Ramos (cell line): Measurements from ENCODE around the gene SLC17A8.

ENCODE experiments used
- in situ Hi-C: fragments of 300-500 bp; cut with MboI; formaldehyde crosslinking; loops from one replicate; pipeline ENCODE4 v1.14.3; 2022; ENCODE audit warnings: low sequenced_read_pairs; ENCODE audit not compliant: unreplicated experiment

The SLC17A8 gene

DNA sequence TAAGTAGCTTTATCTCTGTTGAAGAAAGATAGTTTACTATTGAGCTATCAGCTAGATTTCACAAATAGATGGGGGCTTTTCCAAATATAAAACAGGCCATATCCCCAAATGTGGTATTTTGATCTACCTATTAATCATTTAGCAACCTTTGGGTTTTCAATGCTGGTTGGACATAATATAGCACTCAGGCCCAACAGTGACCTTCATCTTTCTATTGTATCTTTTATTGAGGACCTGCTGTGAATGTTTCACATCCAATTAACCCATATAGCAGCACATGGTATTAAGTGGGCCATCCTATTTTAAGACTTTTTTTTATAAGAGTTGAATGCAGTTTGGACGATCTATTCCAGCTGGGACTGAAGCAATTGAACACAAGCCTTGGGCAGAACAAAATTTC is 106.8 kb downstream of the SLC17A8 start:
- in situ Hi-C loops: no loop called here

DNA sequence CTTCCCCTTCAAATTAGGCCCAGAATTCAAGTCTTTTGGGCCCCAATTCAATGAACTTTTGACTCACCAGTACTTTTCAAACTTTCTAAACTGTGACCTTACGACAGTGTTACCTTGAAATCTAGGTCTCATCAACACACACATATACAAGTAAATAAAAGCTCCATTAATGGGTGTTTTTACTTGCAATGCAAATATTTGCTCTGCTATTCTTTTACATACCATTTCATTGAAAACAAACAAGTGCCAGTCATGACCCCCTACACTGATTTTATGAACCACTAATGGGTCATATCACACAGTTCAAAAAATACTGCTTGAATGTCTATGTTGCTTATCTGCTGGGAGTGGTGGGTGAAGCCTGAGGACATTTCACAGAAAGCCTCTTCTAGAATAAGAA is 107.7 kb downstream of the SLC17A8 start:
- in situ Hi-C loops: no loop called here

DNA sequence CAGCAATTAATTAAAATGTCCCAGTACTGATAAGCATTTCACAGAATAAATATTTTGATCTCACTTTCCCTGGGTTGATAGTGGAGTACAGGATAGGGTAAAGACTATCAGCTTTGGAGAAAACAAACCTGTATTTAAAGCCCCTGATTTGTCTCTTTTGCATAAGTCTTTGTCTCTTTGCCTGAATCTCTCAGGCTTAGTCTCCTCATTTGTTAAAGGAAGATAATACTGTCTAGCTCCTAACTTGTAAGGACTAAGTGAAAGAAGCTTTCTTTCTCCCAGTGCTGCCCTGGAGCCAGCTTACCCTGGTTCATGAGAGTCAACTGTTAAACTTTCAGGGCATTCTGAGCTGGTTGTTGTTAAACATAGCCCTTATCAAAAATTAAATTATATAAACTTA is 111.3 kb downstream of the SLC17A8 start:
- in situ Hi-C loops: no loop called here
